Activated T-helper 2 cell treated with anti-CD3 and anti-CD28 coated beads, Interferon-gamma antibody, Interleukin-2, Interleukin-4, amounts not matched to agents 10 μg/mL and 5 μg/mL and 100 μg/mL, durations not matched to agents 14 hours and 24 hours and 36 hours (primary cell): ENCODE results near the gene FLVCR1. TPM values are rescaled to one million over a fixed set of nuclear protein-coding genes. Genes with fewer than 3 reads are reported as not detected.
"Not testable (repeated sequence)": the region's sequence is repeated elsewhere in the genome, so short reads cannot be mapped to it uniquely, and the experiment has no call there.

Experiments used
- DNase-seq: peaks from one replicate; pipeline ENCODE4 v3.0.0; 2021; ENCODE audit warnings: low spot score
- H3K27ac Mint-ChIP-seq: one replicate; pipeline ENCODE4 v1.8.0; 2021; ENCODE audit warnings: mixed read lengths
- H3K27me3 Mint-ChIP-seq: one replicate; pipeline ENCODE4 v1.8.0; 2021; ENCODE audit warnings: low read depth, mixed read lengths
- H3K36me3 Mint-ChIP-seq: one replicate; pipeline ENCODE4 v1.8.0; 2021; ENCODE audit warnings: low read depth, mixed read lengths
- H3K4me1 Mint-ChIP-seq: one replicate; pipeline ENCODE4 v1.8.0; 2021; ENCODE audit warnings: low read depth, mixed read lengths
- H3K4me3 Mint-ChIP-seq: one replicate; pipeline ENCODE4 v1.8.0; 2021; ENCODE audit warnings: low read depth, mild to moderate bottlenecking, moderate library complexity, mixed read lengths
- H3K9me3 Mint-ChIP-seq: one replicate; pipeline ENCODE4 v1.8.0; 2021; ENCODE audit warnings: mixed read lengths
- intact Hi-C: fragments of 100-400 bp; cut with micrococcal nuclease; formaldehyde crosslinking; loops from one replicate; pipeline ENCODE4 v1.15.1; 2023
- total RNA-seq: library from RNA; stranded (reverse); gene quantifications from 2 replicates; pipeline ENCODE4 v1.2.3, GENCODE V29; 2022

FLVCR1 gene
- total RNA-seq, 1 donor from 2014 or later, result 24.3 TPM

DNA sequence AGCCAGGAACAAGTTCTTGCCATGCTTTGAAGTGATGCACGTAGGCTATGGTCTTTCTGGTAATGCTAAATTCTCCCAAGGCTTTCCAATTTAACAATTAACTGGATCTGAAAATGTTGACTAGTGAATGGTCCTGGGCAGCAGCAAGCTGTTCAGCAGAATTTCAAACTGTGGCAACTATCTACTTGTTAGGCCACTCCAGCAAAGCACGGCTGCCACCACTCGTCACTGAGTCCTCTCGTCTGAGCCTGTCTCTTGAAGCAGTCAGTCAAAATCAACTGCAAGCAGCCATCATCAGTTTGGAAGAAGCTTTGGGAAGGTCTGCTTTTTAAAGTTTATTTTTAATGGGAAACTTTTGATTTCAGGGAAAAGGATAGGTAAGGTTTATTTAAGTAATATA lies 6.1 kb downstream of the FLVCR1 start:
- H3K36me3 Mint-ChIP-seq, result peaks cover 37% of the 10 kb centered on the region
- no peak overlapping the region for H3K4me3 Mint-ChIP-seq

DNA sequence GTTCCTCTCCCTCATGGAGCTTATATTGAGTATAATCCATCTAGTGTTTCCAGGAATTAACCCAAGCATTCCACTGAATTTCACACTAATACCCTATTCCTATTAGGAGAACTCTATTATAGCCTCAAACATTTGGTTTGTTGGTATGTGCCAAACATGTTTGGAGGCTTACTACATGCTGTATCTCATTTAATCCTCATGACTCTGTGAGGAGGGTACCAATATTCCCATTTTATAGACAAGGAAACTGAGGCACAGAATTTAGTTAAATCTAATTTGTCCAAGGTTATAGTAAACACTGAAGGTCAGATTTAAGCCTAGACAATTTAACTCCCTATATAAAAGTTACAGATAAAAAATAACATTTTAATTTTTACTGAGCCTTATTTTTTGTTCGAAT lies 9.1 kb downstream of the FLVCR1 start:
- no peak for DNase-seq
- H3K36me3 Mint-ChIP-seq, result peaks cover 37% of the 10 kb centered on the region
- no peak overlapping the region for H3K27ac Mint-ChIP-seq
- H3K27me3 Mint-ChIP-seq, result no peaks in the 10 kb centered on the region
- H3K4me3 Mint-ChIP-seq, result no peak overlapping the region
- H3K9me3 Mint-ChIP-seq, result no peaks in the 10 kb centered on the region
- peaks cover 8% of the 10 kb centered on the region for H3K4me1 Mint-ChIP-seq
- intact Hi-C loops, result no loop called here

More for the DNA sequence above, 6.1 kb downstream of the FLVCR1 start:
- H3K9me3 Mint-ChIP-seq, result no peaks in the 10 kb centered on the region
- intact Hi-C loops, result no loop called here
- no peak for DNase-seq
- no peak overlapping the region for H3K27ac Mint-ChIP-seq
- peaks cover 9% of the 10 kb centered on the region for H3K4me1 Mint-ChIP-seq
- H3K27me3 Mint-ChIP-seq, result no peaks in the 10 kb centered on the region

DNA sequence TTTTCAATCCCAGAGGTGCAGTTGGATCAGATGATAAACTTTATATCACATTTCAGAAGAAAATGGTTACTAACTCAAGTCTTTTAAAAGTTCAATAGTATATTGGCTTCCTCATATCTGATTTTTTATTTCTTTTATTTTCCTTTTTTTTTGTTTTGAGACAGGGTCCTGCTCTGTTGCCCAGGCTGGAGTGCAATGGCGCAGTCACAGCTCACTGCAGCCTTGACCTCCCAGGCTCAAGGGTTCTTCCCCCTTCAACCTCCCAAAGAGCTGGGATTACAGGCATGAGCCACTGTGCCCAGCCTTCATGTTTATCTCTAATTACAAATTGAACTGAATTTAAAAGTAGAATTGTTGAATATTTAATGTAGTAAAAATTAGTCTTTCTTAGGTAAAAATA lies 13.9 kb downstream of the FLVCR1 start:
- H3K27ac Mint-ChIP-seq, result no peak overlapping the region
- H3K36me3 Mint-ChIP-seq, result peaks cover 38% of the 10 kb centered on the region
- H3K4me1 Mint-ChIP-seq, result no peaks in the 10 kb centered on the region
- no peak for DNase-seq
- no peak overlapping the region for H3K4me3 Mint-ChIP-seq
- intact Hi-C loops, result no loop called here
- H3K27me3 Mint-ChIP-seq, result no peaks in the 10 kb centered on the region
- no peaks in the 10 kb centered on the region for H3K9me3 Mint-ChIP-seq

DNA sequence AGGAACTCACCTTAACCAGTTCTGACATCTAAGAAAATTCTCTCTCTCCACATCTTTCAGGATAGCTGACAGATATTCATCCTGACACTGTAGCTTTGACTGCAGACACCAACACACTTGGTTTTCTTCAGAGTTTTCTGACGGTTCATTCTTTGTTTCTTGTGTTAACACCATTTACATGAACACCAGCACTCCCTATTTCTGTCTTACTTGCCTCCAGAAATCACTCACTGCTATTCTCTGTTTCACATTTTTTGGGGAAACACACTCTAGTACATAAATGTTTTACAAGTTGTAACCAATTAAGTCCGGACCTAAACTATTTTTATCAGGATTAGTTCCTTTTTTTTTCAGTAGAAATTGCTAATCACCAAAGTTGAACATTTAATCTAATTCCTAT lies 15.4 kb downstream of the FLVCR1 start:
- Mint-ChIP-seq H3K27me3 (no peaks in the 10 kb centered on the region), H3K9me3 (no peaks in the 10 kb centered on the region), H3K36me3 (peaks cover 44% of the 10 kb centered on the region), H3K4me3 (no peak overlapping the region), H3K4me1 (no peaks in the 10 kb centered on the region), H3K27ac (no peak overlapping the region)
- intact Hi-C loops, result no loop called here
- DNase-seq, result no peak

DNA sequence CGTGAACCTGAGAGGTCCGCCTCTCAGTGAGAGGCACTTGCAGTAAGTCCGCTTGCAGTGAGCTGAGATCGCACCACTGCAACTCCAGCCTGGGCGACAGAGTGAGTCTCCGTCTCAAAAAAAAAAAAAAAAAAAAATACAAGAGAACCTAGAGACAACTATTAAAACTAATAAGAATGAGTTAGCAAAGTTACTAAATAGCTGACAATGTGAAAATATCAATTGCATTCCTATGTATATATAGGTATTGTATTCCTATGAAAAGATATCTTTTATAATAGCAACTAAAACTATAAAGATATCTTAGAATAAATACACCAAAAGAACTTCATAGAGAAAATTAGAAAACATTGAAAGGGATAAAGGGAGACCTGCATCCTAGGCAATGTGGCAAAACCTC lies 20.3 kb downstream of the FLVCR1 start:
- Mint-ChIP-seq H3K36me3 (peaks cover 46% of the 10 kb centered on the region), H3K27me3 (no peaks in the 10 kb centered on the region), H3K4me3 (no peak overlapping the region), H3K9me3 (no peaks in the 10 kb centered on the region), H3K27ac (no peak overlapping the region), H3K4me1 (no peaks in the 10 kb centered on the region)
- DNase-seq, result no peak
- intact Hi-C loops, result no loop called here

DNA sequence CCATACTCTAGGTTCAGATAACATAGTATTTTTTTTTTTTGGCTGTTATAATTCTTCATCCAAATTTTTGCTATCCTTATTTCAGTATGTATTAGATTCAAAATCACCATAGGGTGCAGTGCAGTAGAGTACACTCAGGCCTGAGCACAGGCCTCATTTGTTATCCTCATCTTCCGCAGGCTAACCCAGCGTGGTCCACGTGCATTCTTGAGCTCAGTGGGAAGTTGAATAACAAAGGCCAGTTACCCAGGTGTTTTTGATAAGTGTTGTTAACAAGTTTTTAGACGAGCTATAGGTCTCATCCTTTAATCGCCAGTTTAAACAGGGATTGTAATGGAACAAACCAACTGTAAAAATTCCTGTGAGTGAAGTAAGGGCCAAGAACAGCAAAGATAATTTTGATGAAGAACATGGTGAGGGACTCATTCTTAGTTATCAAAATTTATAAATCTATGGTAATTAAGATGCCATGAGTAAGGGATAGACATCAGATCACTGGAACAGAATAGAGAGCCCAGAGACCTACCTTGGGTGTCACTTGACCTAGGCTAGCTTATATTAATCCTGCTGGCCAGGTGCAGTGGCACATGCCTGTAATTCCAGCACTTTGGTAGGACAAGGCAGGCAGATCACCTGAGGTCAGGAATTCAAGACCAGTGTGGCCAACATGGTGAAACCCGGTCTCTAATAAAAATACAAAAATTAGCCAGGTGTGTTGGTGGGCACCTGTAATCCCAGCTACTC lies 22.0 kb downstream of the FLVCR1 start:
- Mint-ChIP-seq H3K9me3 (no peaks in the 10 kb centered on the region), H3K4me1 (no peaks in the 10 kb centered on the region), H3K4me3 (no peak overlapping the region), H3K36me3 (peaks cover 46% of the 10 kb centered on the region), H3K27me3 (no peaks in the 10 kb centered on the region), H3K27ac (no peak overlapping the region)
- intact Hi-C loops, result no loop called here
- no peak for DNase-seq

DNA sequence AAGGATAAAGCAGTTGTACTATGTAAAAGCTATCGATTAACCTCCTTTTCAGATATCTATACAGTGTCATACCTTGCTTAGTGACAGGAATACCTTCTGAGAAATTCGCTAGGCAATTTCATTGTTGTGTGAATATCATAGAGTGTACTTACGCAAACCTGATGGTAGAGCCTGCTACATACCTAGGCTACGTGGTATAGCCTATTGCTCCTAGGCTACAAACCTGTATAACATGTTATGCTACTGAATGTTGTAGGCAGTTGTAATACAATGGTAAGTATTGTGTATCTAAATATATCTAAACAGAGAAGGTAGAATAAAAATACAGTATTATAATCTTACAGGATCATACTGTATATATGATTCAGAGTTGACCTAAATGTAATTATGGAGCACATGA lies 26.5 kb downstream of the FLVCR1 start:
- H3K9me3 Mint-ChIP-seq, result no peaks in the 10 kb centered on the region
- intact Hi-C loops, result no loop called here
- H3K36me3 Mint-ChIP-seq, result peaks cover 50% of the 10 kb centered on the region
- H3K4me1 Mint-ChIP-seq, result no peaks in the 10 kb centered on the region
- H3K4me3 Mint-ChIP-seq, result no peak overlapping the region
- no peak for DNase-seq
- H3K27ac Mint-ChIP-seq, result no peak overlapping the region
- H3K27me3 Mint-ChIP-seq, result no peaks in the 10 kb centered on the region

DNA sequence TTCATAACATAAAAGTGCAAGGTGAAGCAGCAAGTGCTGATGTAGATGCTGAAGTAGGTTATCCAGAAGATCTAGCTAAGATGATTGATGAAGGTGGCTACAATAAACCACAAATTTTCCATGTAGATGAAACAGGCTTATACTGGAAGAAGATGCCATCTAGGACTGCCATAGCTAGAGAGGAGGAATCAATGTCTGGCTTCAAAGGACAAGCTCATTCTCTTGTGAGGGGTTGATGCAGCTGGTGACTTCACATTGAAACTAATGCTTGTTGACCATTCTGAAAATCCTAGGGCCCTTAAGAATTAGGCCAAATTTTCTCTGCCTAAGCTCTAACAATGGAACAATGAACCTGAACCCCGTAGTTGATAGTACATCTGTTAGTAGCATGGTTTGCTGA lies 34.0 kb downstream of the FLVCR1 start:
- no peak for DNase-seq
- peaks cover 71% of the 10 kb centered on the region for H3K36me3 Mint-ChIP-seq
- H3K4me1 Mint-ChIP-seq, result no peaks in the 10 kb centered on the region
- H3K4me3 Mint-ChIP-seq, result no peak overlapping the region
- intact Hi-C loops, result no loop called here
- no peaks in the 10 kb centered on the region for H3K27me3 Mint-ChIP-seq
- H3K27ac Mint-ChIP-seq, result no peak overlapping the region
- H3K9me3 Mint-ChIP-seq, result no peaks in the 10 kb centered on the region

DNA sequence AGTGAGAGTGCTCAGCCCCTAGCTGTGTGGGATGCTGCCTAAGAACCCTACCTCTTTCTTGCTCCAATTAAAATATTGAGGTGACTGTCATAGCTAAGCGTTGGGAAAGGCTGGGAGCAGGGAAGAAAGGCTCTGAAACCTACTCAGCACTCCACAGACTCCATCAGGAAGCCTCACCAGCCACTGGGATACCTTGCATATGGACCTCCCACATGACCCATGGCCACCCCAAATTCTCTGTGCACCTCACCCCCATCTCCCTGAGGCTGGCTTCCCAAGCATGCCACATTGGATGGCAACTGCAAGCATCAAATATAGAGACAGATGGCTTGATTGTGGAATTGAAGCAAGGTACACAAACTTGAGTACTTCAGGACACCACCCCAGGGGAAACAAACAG lies 41.8 kb downstream of the FLVCR1 start:
- Mint-ChIP-seq H3K4me3 (no peak overlapping the region), H3K36me3 (peaks cover 56% of the 10 kb centered on the region), H3K27ac (no peak overlapping the region), H3K4me1 (no peaks in the 10 kb centered on the region), H3K27me3 (no peaks in the 10 kb centered on the region), H3K9me3 (peaks cover 24% of the 10 kb centered on the region)
- no peak for DNase-seq
- intact Hi-C loops, result no loop called here

DNA sequence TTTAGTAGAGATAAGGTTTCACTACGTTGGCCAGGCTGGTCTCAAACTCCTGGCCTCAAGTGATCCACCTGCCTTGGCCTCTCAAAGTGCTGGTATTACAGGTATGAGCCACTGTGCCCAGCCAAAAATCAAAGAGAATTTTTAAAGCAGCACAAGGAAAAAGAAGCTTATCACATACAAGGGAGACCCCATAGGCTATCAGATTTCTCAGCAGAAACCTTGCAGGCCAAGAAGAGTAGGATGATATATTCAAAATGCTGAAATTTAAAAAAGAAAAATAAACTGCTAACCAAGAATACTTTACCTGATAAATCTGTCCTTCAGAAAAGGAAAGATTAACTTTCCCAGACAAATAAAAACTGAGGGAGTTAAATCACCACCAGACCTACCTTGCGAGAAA lies 43.2 kb downstream of the FLVCR1 start:
- intact Hi-C loops, result no loop called here
- Mint-ChIP-seq H3K9me3 (peaks cover 24% of the 10 kb centered on the region), H3K27ac (no peak overlapping the region), H3K27me3 (no peaks in the 10 kb centered on the region), H3K4me1 (no peaks in the 10 kb centered on the region), H3K4me3 (no peak overlapping the region), H3K36me3 (peaks cover 43% of the 10 kb centered on the region)
- no peak for DNase-seq

DNA sequence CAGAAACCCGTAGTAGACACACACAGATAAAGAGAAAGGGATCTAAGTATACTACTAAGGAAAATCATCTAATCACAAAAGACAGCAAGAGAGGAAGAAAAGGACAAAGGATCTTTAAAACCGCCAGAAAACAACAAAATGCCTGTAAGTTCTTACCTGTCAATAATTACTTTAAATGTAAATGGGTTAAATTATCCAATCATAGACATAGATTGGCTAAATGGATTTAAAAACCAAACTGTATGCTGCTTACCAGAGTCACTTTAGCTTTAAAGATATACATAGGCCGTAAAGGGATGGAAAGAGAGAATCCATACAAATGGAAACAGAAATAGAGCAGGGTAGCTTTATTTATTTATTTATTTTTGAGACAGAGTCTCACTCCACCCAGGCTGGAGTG lies 44.0 kb downstream of the FLVCR1 start:
- peaks cover 24% of the 10 kb centered on the region for H3K9me3 Mint-ChIP-seq
- intact Hi-C loops, result no loop called here

DNA sequence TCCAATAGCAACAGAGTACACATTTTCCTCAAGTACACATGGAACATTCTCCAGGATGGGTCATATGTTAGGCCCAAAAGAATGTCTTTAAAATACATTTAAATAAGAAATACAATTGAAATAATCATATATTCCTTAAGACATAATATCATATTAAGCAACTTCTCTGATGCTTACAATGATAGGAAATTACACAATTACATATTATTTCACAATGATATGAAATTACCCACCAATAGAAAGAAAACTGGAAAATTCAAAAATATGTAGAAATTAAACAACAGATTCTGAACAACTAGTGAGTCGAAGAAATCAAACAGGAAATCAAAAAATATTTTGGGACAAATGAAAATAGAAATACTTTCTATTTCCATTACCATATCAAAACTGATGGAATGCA lies 45.6 kb downstream of the FLVCR1 start:
- Mint-ChIP-seq H3K27ac (no peak overlapping the region), H3K4me3 (no peak overlapping the region), H3K9me3 (peaks cover 24% of the 10 kb centered on the region), H3K36me3 (peaks cover 26% of the 10 kb centered on the region), H3K4me1 (no peaks in the 10 kb centered on the region), H3K27me3 (peaks cover 2% of the 10 kb centered on the region)
- no peak for DNase-seq
- intact Hi-C loops, result no loop called here

More for the DNA sequence above, 44.0 kb downstream of the FLVCR1 start:
- H3K4me3 Mint-ChIP-seq, result no peak overlapping the region
- no peak for DNase-seq
- H3K27me3 Mint-ChIP-seq, result peaks cover 2% of the 10 kb centered on the region
- no peak overlapping the region for H3K27ac Mint-ChIP-seq
- H3K4me1 Mint-ChIP-seq, result no peaks in the 10 kb centered on the region
- peaks cover 40% of the 10 kb centered on the region for H3K36me3 Mint-ChIP-seq

DNA sequence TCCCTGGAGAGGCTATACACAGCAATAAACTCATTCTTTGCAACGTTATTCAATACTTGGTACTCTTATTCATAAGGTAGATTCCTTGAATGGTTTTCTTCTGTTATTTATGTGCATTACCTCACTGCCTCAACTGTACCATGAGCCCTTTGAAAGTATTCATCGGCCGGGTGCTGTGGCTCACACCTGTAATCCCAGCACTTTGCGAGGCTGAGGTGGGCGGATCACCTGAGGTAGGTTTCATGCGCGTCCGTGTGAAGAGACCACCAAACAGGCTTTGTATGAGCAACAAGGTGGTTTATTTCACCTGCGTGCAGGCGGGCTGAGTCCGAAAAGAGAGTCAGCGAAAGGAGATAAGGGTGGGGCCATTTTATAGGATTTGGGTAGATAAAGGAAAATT lies 50.0 kb downstream of the FLVCR1 start:
- H3K9me3 Mint-ChIP-seq, H3K27ac Mint-ChIP-seq, H3K27me3 Mint-ChIP-seq, H3K36me3 Mint-ChIP-seq, intact Hi-C loops, H3K4me3 Mint-ChIP-seq, DNase-seq, H3K4me1 Mint-ChIP-seq: not testable (repeated sequence)

DNA sequence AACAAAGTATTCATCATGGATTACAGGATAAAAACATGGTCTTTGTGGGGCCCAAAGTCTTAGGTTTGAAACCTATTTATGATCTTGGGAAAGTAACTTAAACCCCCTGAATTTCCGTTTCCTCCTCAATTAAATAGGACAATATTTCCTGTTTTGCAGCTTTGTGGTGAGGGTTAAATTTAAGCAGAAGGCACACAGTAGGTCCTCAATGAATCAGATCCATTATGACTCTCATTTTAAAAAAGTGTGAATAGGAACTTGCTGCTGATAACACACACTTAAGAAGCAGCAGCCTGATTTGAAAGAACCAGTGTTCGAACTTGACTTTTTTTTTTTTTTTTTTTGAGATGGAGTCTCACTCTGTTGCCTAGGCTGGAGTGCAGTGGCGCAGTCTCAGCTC lies 50.9 kb downstream of the FLVCR1 start:
- no peak for DNase-seq
- no peak overlapping the region for H3K27ac Mint-ChIP-seq
- no peak overlapping the region for H3K4me3 Mint-ChIP-seq
- no peaks in the 10 kb centered on the region for H3K4me1 Mint-ChIP-seq
- intact Hi-C loops, result no loop called here
- peaks cover 2% of the 10 kb centered on the region for H3K27me3 Mint-ChIP-seq
- H3K9me3 Mint-ChIP-seq, result no peaks in the 10 kb centered on the region
- no peaks in the 10 kb centered on the region for H3K36me3 Mint-ChIP-seq
